PC-9 (cell line): ENCODE measurements around the gene TMEM42. TPM values are rescaled to one million over a fixed set of nuclear protein-coding genes. Genes with fewer than 3 reads are reported as not detected.

Source experiments
- BruUV-seq: library from RNA; stranded (reverse); fragments of 400-500 nt; replicated peaks from 2 replicates; lab custom pipeline; 2021; lab: Mats Ljungman, UMichigan
- CTCF ChIA-PET: fragments of 300-600 bp; sonication (Branson Sonifier 250); formaldehyde crosslinking; loops from one replicate; lab custom pipeline; 2022; ENCODE audit warnings: antibody characterized with exemption; lab: Charles Lee
- POLR2A ChIA-PET: fragments of 300-600 bp; sonication (Branson Sonifier 250); formaldehyde crosslinking; loops from one replicate; lab custom pipeline; 2022; ENCODE audit warnings: antibody characterized with exemption; ENCODE audit not compliant: unreplicated experiment; lab: Charles Lee
- DNase-seq, 2 experiments: peaks; one replicate each; pipeline versions ENCODE4 v3.0.0 to v3.0.0-alpha.2; 2015 to 2022; ENCODE audit warnings: mixed read lengths in 1 of 2
- H2AFZ ChIP-seq: fragments of 200-600 bp; sonication (generic); 2 replicates; pipeline ENCODE4 v1.8.1; 2017; ENCODE audit warnings: antibody characterized with exemption
- H3F3A ChIP-seq: fragments of 200-600 bp; sonication (generic); 2 replicates; pipeline ENCODE4 v1.8.1; 2017; ENCODE audit warnings: antibody characterized with exemption, mild to moderate bottlenecking, low read depth; ENCODE audit not compliant: insufficient read depth
- H3K27ac ChIP-seq: fragments of 200-600 bp; sonication (generic); 2 replicates; pipeline ENCODE4 v1.6.1; 2016; ENCODE audit warnings: mixed run types
- H3K27me3 ChIP-seq: fragments of 200-600 bp; sonication (generic); 2 replicates; pipeline ENCODE4 v1.6.1; 2016; ENCODE audit warnings: low read depth, mixed run types; ENCODE audit not compliant: insufficient read depth
- H3K36me3 ChIP-seq: fragments of 200-600 bp; sonication (generic); 2 replicates; pipeline ENCODE4 v1.6.1; 2016; ENCODE audit warnings: low read depth, mixed run types
- H3K4me1 ChIP-seq: fragments of 200-600 bp; sonication (generic); replicated peaks from 2 replicates; pipeline ENCODE4 v1.6.1; 2016; ENCODE audit warnings: mixed run types; ENCODE audit not compliant: insufficient read depth
- H3K4me2 ChIP-seq: fragments of 200-600 bp; sonication (generic); 2 replicates; pipeline ENCODE4 v1.6.1; 2017; ENCODE audit warnings: mixed run types
- H3K4me3 ChIP-seq: fragments of 200-600 bp; sonication (generic); 2 replicates; pipeline ENCODE4 v1.6.1; 2016; ENCODE audit warnings: mixed run types
- H3K79me2 ChIP-seq: fragments of 200-600 bp; sonication (generic); 2 replicates; pipeline ENCODE4 v1.6.1; 2017; ENCODE audit warnings: low read depth, mixed run types
- H3K9me2 ChIP-seq: fragments of 200-600 bp; sonication (generic); 2 replicates; pipeline ENCODE4 v1.8.1; 2017; ENCODE audit warnings: mild to moderate bottlenecking; ENCODE audit not compliant: insufficient read depth
- H3K9me3 ChIP-seq: fragments of 200-600 bp; sonication (generic); 2 replicates; pipeline ENCODE4 v1.8.1; 2016; ENCODE audit warnings: low read depth; ENCODE audit not compliant: insufficient read depth
- H4K20me1 ChIP-seq: fragments of 200-600 bp; sonication (generic); 2 replicates; pipeline ENCODE4 v1.8.1; 2017; ENCODE audit not compliant: insufficient read depth
- CTCF ChIP-seq: fragments of 200-600 bp; sonication (generic); conservative IDR thresholded peaks from 2 replicates; pipeline ENCODE4 v1.6.1; 2017; ENCODE audit warnings: mixed run types, antibody characterized with exemption, mild to moderate bottlenecking, moderate library complexity
- EZH2 ChIP-seq: fragments of 200-600 bp; sonication (generic); IDR thresholded peaks from 2 replicates; pipeline ENCODE4 v1.8.0; 2017; ENCODE audit warnings: antibody characterized with exemption, low read depth
- intact Hi-C: fragments of 100-400 bp; cut with micrococcal nuclease; formaldehyde crosslinking; loops from one replicate; pipeline ENCODE4 v1.10.0; 2022; ENCODE audit not compliant: unreplicated experiment
- total RNA-seq: library from RNA; stranded (reverse); gene quantifications from 2 replicates; pipeline ENCODE4 v1.2.3, GENCODE V29; 2021

TMEM42 gene
- total RNA-seq, 1 experiment from 2014 or later = 18.2 TPM

- no peak for DNase-seq
- H3K27me3 ChIP-seq = no peaks in the 10 kb centered on the region
- no peak overlapping the region for H2AFZ ChIP-seq
- H3K79me2 ChIP-seq = no peaks in the 10 kb centered on the region
- ChIA-PET CTCF (no interaction called here), POLR2A (no interaction called here)
- H3K9me3 ChIP-seq = no peaks in the 10 kb centered on the region
- H3K9me2 ChIP-seq = no peaks in the 10 kb centered on the region
- no peak overlapping the region for H3K4me2 ChIP-seq
- TF ChIP-seq EZH2 (no peak), CTCF (no peak)
- H3K27ac ChIP-seq = no peak overlapping the region
- no peaks in the 10 kb centered on the region for H4K20me1 ChIP-seq
- no peaks in the 10 kb centered on the region for H3K4me1 ChIP-seq
- no TSS peak for BruUV-seq
- H3K36me3 ChIP-seq = no peaks in the 10 kb centered on the region
- no peaks in the 10 kb centered on the region for H3F3A ChIP-seq
- no peak overlapping the region for H3K4me3 ChIP-seq
- intact Hi-C loops = no loop called here
These were observed 8.8 kb downstream of the TMEM42 start for GRCh38 chr3:44870375-44871061.

GRCh38 chr3:44874308-44874707, 12.6 kb downstream of the TMEM42 start, which contains the start of gene TGM4:
Gene TGM4 (plus strand): TSS chr3:44874608. CDS start chr3:44874679, 71 bp downstream.
- DNase-seq = no peak
- Histone ChIP-seq H3K4me3 (no peak within 1 kb of the TSS), H3K36me3 (no peaks in the 10 kb centered on the region), H3K9me3 (no peaks in the 10 kb centered on the region), H3F3A (no peaks in the 10 kb centered on the region), H3K27me3 (no peaks in the 10 kb centered on the region), H3K9me2 (no peaks in the 10 kb centered on the region), H3K4me1 (no peaks in the 10 kb centered on the region), H4K20me1 (no peaks in the 10 kb centered on the region), H3K79me2 (no peaks in the 10 kb centered on the region), H2AFZ (no peak within 1 kb of the TSS), H3K4me2 (no peak within 1 kb of the TSS), H3K27ac (no peak within 1 kb of the TSS)
- intact Hi-C loops = no loop called here
- no TSS peak for BruUV-seq
- no peak for TF ChIP-seq EZH2
- no peak for TF ChIP-seq CTCF
- ChIA-PET POLR2A (interaction anchor here (0.5 to 0.6 kb wide), 2 partner anchors 34 to 163 kb away, joined by 3 read pairs; no protein-coding TSS in a partner anchor), CTCF (no interaction called here)

GRCh38 chr3:44875596-44875995, 13.9 kb downstream of the TMEM42 start:
- POLR2A ChIA-PET = no interaction called here
- Histone ChIP-seq H3K4me3 (no peak overlapping the region), H3K4me2 (no peak overlapping the region), H3K9me2 (no peaks in the 10 kb centered on the region), H3F3A (no peaks in the 10 kb centered on the region), H2AFZ (no peak overlapping the region), H3K4me1 (no peaks in the 10 kb centered on the region), H3K27me3 (no peaks in the 10 kb centered on the region), H3K9me3 (no peaks in the 10 kb centered on the region), H4K20me1 (no peaks in the 10 kb centered on the region), H3K27ac (no peak overlapping the region), H3K79me2 (no peaks in the 10 kb centered on the region), H3K36me3 (no peaks in the 10 kb centered on the region)
- TF ChIP-seq CTCF (no peak), EZH2 (no peak)
- CTCF ChIA-PET = no interaction called here
- BruUV-seq = no TSS peak
- no peak for DNase-seq
- intact Hi-C loops = no loop called here
